Endothelial cell of umbilical vein (primary cell): ENCODE results near the gene CDK5. TPM values are rescaled to one million over a fixed set of nuclear protein-coding genes. Genes with fewer than 3 reads are reported as not detected.

Experiments
- BruUV-seq: library from RNA; stranded (reverse); fragments of 400-500 nt; replicated peaks from 2 replicates; lab custom pipeline; 2021; lab: Mats Ljungman, UMichigan
- CTCF ChIA-PET: fragments of 300-600, 350-600 bp; sonication (Branson Sonifier 250); formaldehyde crosslinking; loops from one replicate; lab custom pipeline; 2021; ENCODE audit warnings: antibody characterized with exemption, inconsistent platforms; lab: Charles Lee
- POLR2A ChIA-PET: fragments of 300-600, 350-600 bp; sonication (Branson Sonifier 250); formaldehyde crosslinking; loops from one replicate; lab custom pipeline; 2021; ENCODE audit warnings: antibody characterized with exemption, inconsistent platforms; lab: Charles Lee
- DNase-seq: peaks from one replicate; pipeline ENCODE4 v3.0.0-alpha.2; 2011; ENCODE audit warnings: low read depth, low spot score
- FAIRE-seq: peaks from 2 replicates; lab custom pipeline; 2011; peaks lifted over from hg19 to GRCh38; lab: Jason Lieb, UNC
- H2AFZ ChIP-seq: 2 replicates; pipeline ENCODE4 v1.6.0; 2012; ENCODE audit warnings: low read depth, low read length, control low read depth, inconsistent platforms
- H3K27ac ChIP-seq: 2 replicates; pipeline ENCODE4 v1.5.1; 2011; ENCODE audit warnings: low read depth, mild to moderate bottlenecking, control low read depth, low read length, moderate library complexity; ENCODE audit not compliant: insufficient read depth
- H3K27me3 ChIP-seq, 2 experiments: 2 replicates each; pipeline versions ENCODE4 v1.6.0 to v1.6.1; 2011; ENCODE audit warnings: low read length in 2 of 2, mixed read lengths in 1 of 2; ENCODE audit not compliant: control insufficient read depth in 2 of 2, insufficient read depth in 2 of 2
- H3K36me3 ChIP-seq, 2 experiments: 2 replicates in 1 of 2; 3 replicates in 1 of 2; pipeline ENCODE4 v1.5.1; 2011; ENCODE audit warnings: low read length in 2 of 2, mild to moderate bottlenecking in 1 of 2, moderate library complexity in 1 of 2; ENCODE audit not compliant: control insufficient read depth in 2 of 2, insufficient read depth in 2 of 2; ENCODE audit errors: extremely low read depth in 1 of 2
- H3K4me1 ChIP-seq: 3 replicates; pipeline ENCODE4 v1.5.1; 2011; ENCODE audit warnings: mild to moderate bottlenecking, low read length; ENCODE audit not compliant: control insufficient read depth, insufficient read depth; ENCODE audit errors: extremely low read depth
- H3K4me2 ChIP-seq: 2 replicates; pipeline ENCODE4 v1.6.1; 2011; ENCODE audit warnings: low read length, control low read depth, mixed read lengths; ENCODE audit not compliant: insufficient read depth
- H3K4me3 ChIP-seq, 3 experiments: fragments of 200-600 bp in 1 of 3; sonication (generic), shearing (Covaris generic) in 1 of 3; replicated peaks in 1 of 3; 2 replicates each; pipeline ENCODE4 v1.5.1; 2011 to 2016; ENCODE audit warnings: control low read depth in 3 of 3, low read length in 3 of 3, mild to moderate bottlenecking in 2 of 3, inconsistent platforms in 1 of 3, low read depth in 1 of 3, moderate library complexity in 1 of 3; ENCODE audit not compliant: insufficient read depth in 1 of 3
- H3K79me2 ChIP-seq: 2 replicates; pipeline ENCODE4 v1.6.0; 2012; ENCODE audit warnings: low read length, inconsistent platforms; ENCODE audit not compliant: control insufficient read depth, insufficient read depth
- H3K9ac ChIP-seq: replicated peaks from 2 replicates; pipeline ENCODE3; 2011; ENCODE audit warnings: low read length, control low read depth; ENCODE audit not compliant: insufficient read depth; ENCODE audit errors: extremely low read depth
- H3K9me1 ChIP-seq: replicated peaks from 3 replicates; pipeline ENCODE4 v1.6.0; 2011; ENCODE audit warnings: mild to moderate bottlenecking, low read length; ENCODE audit not compliant: control insufficient read depth, insufficient read depth; ENCODE audit errors: extremely low read depth
- H3K9me3 ChIP-seq: replicated peaks from 2 replicates; pipeline ENCODE4 v1.5.1; 2012; ENCODE audit warnings: low read length, inconsistent platforms; ENCODE audit not compliant: control insufficient read depth, insufficient read depth
- H4K20me1 ChIP-seq: replicated peaks from 2 replicates; pipeline ENCODE3; 2011; ENCODE audit warnings: mild to moderate bottlenecking, low read length; ENCODE audit not compliant: control insufficient read depth, insufficient read depth; ENCODE audit errors: extremely low read depth
- CTCF ChIP-seq, 2 donors: IDR thresholded peaks; 1 replicate in 1 of 2; 2 replicates in 1 of 2; pipeline ENCODE4 v1.5.1; 2011; ENCODE audit warnings: low read length in 2 of 2, mild to moderate bottlenecking in 2 of 2, moderate library complexity in 2 of 2, control low read depth in 1 of 2, inconsistent platforms in 1 of 2, low read depth in 1 of 2; ENCODE audit not compliant: insufficient read depth in 1 of 2; ENCODE audit errors: extremely low read depth in 1 of 2
- EZH2 ChIP-seq: IDR thresholded peaks from 2 replicates; pipeline ENCODE4 v1.6.1; 2012; ENCODE audit warnings: borderline replicate concordance, low read depth, mild to moderate bottlenecking, moderate library complexity, low read length, inconsistent platforms; ENCODE audit not compliant: severe bottlenecking
- FOS ChIP-seq: IDR thresholded peaks from 2 replicates; pipeline ENCODE4 v1.6.1; 2011; ENCODE audit warnings: mild to moderate bottlenecking, low read length, moderate library complexity, borderline replicate concordance; ENCODE audit not compliant: insufficient read depth
- GATA2 ChIP-seq: IDR thresholded peaks from 2 replicates; pipeline ENCODE4 v1.7.0; 2011; ENCODE audit warnings: low read depth, mild to moderate bottlenecking, moderate library complexity, mixed read lengths, low read length; ENCODE audit not compliant: insufficient read length, insufficient read depth
- JUN ChIP-seq: IDR thresholded peaks from 2 replicates; pipeline ENCODE4 v1.6.1; 2011; ENCODE audit warnings: borderline replicate concordance, low read depth; ENCODE audit not compliant: insufficient read length, insufficient read depth
- MYC ChIP-seq: IDR thresholded peaks from one replicate; pipeline ENCODE4 v1.6.1; 2011; ENCODE audit warnings: mild to moderate bottlenecking, low read depth, low read length
- POLR2A ChIP-seq: IDR thresholded peaks from 2 replicates; pipeline ENCODE4 v1.6.1; 2012; ENCODE audit warnings: low read depth, mild to moderate bottlenecking, control low read depth, low read length
- POLR2AphosphoS5 ChIP-seq: IDR thresholded peaks from 2 replicates; pipeline ENCODE4 v1.6.1; 2012; ENCODE audit warnings: low read depth, mild to moderate bottlenecking, control low read depth, low read length, moderate library complexity; ENCODE audit not compliant: insufficient read depth
- dilution Hi-C: fragments of 300-500 bp; cut with MboI; formaldehyde crosslinking; loops from one replicate; pipeline ENCODE4 v1.15.0; 2019; ENCODE audit warnings: low sequenced_read_pairs; ENCODE audit not compliant: extremely low pct_ligation_motif_present
- intact Hi-C: fragments of 100-400 bp; cut with micrococcal nuclease; formaldehyde crosslinking; loops from one replicate; pipeline ENCODE4 v1.10.0; 2022
- polyA plus RNA-seq, 4 experiments: library from polyadenylated mRNA; depleted of rRNA in 3 of 4; stranded (reverse) in 3 of 4; unstranded in 1 of 4; fragments of >200 nt; gene quantifications; 2 replicates each; pipeline versions ENCODE4 v1.2.1 to v1.2.3, GENCODE V29; 2011 to 2012; ENCODE audit warnings: missing spikeins in 1 of 4
- total RNA-seq: library from RNA; stranded (reverse); gene quantifications from 2 replicates; pipeline ENCODE4 v1.2.3, GENCODE V29; 2021

Gene CDK5
- total and polyA plus RNA-seq, 2 donors (not counting 3 experiments of a cell fraction or from before 2014, with no cell fraction given), result 16.5 to 38.3 TPM

GRCh38 chr7:151005566-151005965, 52.1 kb downstream of the CDK5 start:
- ChIA-PET CTCF (interaction anchor here (0.7 to 9.4 kb wide), 4 partner anchors 11 to 19 kb away, joined by 3 to 107 read pairs (median 5); partner anchors contain the start of gene ATG9B), POLR2A (no interaction called here)
- Histone ChIP-seq H3K9me1 (no peaks in the 10 kb centered on the region), H3K4me1 (peaks cover 52% of the 10 kb centered on the region), H4K20me1 (no peaks in the 10 kb centered on the region), H3K9me3 (no peaks in the 10 kb centered on the region), H3K27me3 (no peaks in the 10 kb centered on the region), H3K4me2 (no peak overlapping the region), H3K79me2 (no peaks in the 10 kb centered on the region), H3K9ac (no peak overlapping the region), H3K27ac (no peak overlapping the region), H3K4me3 (no peak overlapping the region), H2AFZ (no peak overlapping the region), H3K36me3 (peaks cover 0 to 32% of the 10 kb centered on the region in 2 experiments)
- dilution Hi-C loops (no loop called here), intact Hi-C loops (no loop called here)
- TF ChIP-seq MYC, result no peak
- no peak for TF ChIP-seq POLR2A
- no peak for TF ChIP-seq POLR2AphosphoS5
- TF ChIP-seq CTCF (IDR thresholded peaks at IDR 0.05; ENCODE audit: extremely low read depth in 1 of 2, insufficient read depth in 1 of 2, low read depth in 1 of 2, low read length in 2 of 2), result no peak
- TF ChIP-seq FOS, result no peak
- TF ChIP-seq EZH2, result no peak
- no peak for TF ChIP-seq GATA2
- no peak for TF ChIP-seq JUN
- FAIRE-seq, result no peak
- DNase-seq, result no peak
- BruUV-seq, result no TSS peak

Other genes starting within 250 kb of the CDK5 start
- gene AOC1, start 205.4 kb downstream of the CDK5 start, total RNA-seq, result not detected in 2 replicates
- gene AOC1, start 205.4 kb downstream of the CDK5 start, polyA plus RNA-seq, result not detected in 2 replicates
- gene KCNH2, start 79.6 kb downstream of the CDK5 start, total RNA-seq, result 0.09 TPM in 1 of 2 replicates, not detected in the other
- 0.03 and 0.10 TPM in 2 replicates for gene KCNH2, start 79.6 kb downstream of the CDK5 start, polyA plus RNA-seq
- 51.4 and 82.8 TPM in 2 replicates for gene NOS3, start 66.9 kb downstream of the CDK5 start, total RNA-seq
- gene NOS3, start 66.9 kb downstream of the CDK5 start, polyA plus RNA-seq, result 95.1 and 120 TPM in 2 replicates
- not detected in 2 replicates for gene ATG9B, start 33.4 kb downstream of the CDK5 start, total RNA-seq
- 0.02 and 0.04 TPM in 2 replicates for gene ATG9B, start 33.4 kb downstream of the CDK5 start, polyA plus RNA-seq
- 46.3 and 48.5 TPM in 2 replicates for gene ABCB8, start 29.4 kb downstream of the CDK5 start, total RNA-seq
- 38.0 and 43.2 TPM in 2 replicates for gene ABCB8, start 29.4 kb downstream of the CDK5 start, polyA plus RNA-seq
- 0.69 and 1.4 TPM in 2 replicates for gene ASIC3, start 9.4 kb downstream of the CDK5 start, total RNA-seq
- 0.70 and 1.1 TPM in 2 replicates for gene ASIC3, start 9.4 kb downstream of the CDK5 start, polyA plus RNA-seq
- 172 and 187 TPM in 2 replicates for gene SLC4A2, start 1.7 kb upstream of the CDK5 start, total RNA-seq
- 108 and 120 TPM in 2 replicates for gene SLC4A2, start 1.7 kb upstream of the CDK5 start, polyA plus RNA-seq
- 71.6 and 73.3 TPM in 2 replicates for gene FASTK, start 22.9 kb upstream of the CDK5 start, total RNA-seq
- gene FASTK, start 22.9 kb upstream of the CDK5 start, polyA plus RNA-seq, result 113 and 137 TPM in 2 replicates
- gene TMUB1, start 25.6 kb upstream of the CDK5 start, total RNA-seq, result 36.7 and 41.3 TPM in 2 replicates
- gene TMUB1, start 25.6 kb upstream of the CDK5 start, polyA plus RNA-seq, result 45.3 and 66.0 TPM in 2 replicates
- gene AGAP3, start 28.6 kb upstream of the CDK5 start, total RNA-seq, result 171 and 173 TPM in 2 replicates
- 174 and 240 TPM in 2 replicates for gene AGAP3, start 28.6 kb upstream of the CDK5 start, polyA plus RNA-seq
- gene GBX1, start 109.8 kb upstream of the CDK5 start, total RNA-seq, result not detected in 2 replicates
- not detected in 2 replicates for gene GBX1, start 109.8 kb upstream of the CDK5 start, polyA plus RNA-seq
- gene ASB10, start 129.4 kb upstream of the CDK5 start, total RNA-seq, result not detected in 2 replicates
- not detected in 2 replicates for gene ASB10, start 129.4 kb upstream of the CDK5 start, polyA plus RNA-seq
- gene H2BK1, start 152.6 kb upstream of the CDK5 start, total RNA-seq, result not detected in 2 replicates
- gene H2BK1, start 152.6 kb upstream of the CDK5 start, polyA plus RNA-seq, result not detected in 2 replicates
- 56.7 and 61.6 TPM in 2 replicates for gene ABCF2, start 169.3 kb upstream of the CDK5 start, total RNA-seq
- 43.0 and 45.3 TPM in 2 replicates for gene ABCF2, start 169.3 kb upstream of the CDK5 start, polyA plus RNA-seq
- 73.0 and 75.0 TPM in 2 replicates for gene CHPF2, start 174.6 kb upstream of the CDK5 start, total RNA-seq
- gene CHPF2, start 174.6 kb upstream of the CDK5 start, polyA plus RNA-seq, result 72.8 and 95.3 TPM in 2 replicates
- gene SMARCD3, start 190.8 kb upstream of the CDK5 start, total RNA-seq, result 5.9 and 6.1 TPM in 2 replicates
- 8.5 and 10.5 TPM in 2 replicates for gene SMARCD3, start 190.8 kb upstream of the CDK5 start, polyA plus RNA-seq